GM19239 (cell line): ENCODE data around the gene RPP25L.

Experiments used
- DNase-seq: peaks from one replicate; pipeline ENCODE4 v3.0.0; 2011; ENCODE audit warnings: low spot score; ENCODE audit not compliant: insufficient read length
- FAIRE-seq: peaks from 2 replicates; lab custom pipeline; 2011; peaks lifted over from hg19 to GRCh38; lab: Jason Lieb, UNC

Gene RPP25L

GRCh38 chr9:34615132-34615531, 3.2 kb upstream of the RPP25L start:
- FAIRE-seq, result no peak
- no peak for DNase-seq

GRCh38 chr9:34612788-34613390, 992 bp upstream of the RPP25L start:
- DNase-seq, result no peak
- FAIRE-seq, result peak; percentile 79

DNA sequence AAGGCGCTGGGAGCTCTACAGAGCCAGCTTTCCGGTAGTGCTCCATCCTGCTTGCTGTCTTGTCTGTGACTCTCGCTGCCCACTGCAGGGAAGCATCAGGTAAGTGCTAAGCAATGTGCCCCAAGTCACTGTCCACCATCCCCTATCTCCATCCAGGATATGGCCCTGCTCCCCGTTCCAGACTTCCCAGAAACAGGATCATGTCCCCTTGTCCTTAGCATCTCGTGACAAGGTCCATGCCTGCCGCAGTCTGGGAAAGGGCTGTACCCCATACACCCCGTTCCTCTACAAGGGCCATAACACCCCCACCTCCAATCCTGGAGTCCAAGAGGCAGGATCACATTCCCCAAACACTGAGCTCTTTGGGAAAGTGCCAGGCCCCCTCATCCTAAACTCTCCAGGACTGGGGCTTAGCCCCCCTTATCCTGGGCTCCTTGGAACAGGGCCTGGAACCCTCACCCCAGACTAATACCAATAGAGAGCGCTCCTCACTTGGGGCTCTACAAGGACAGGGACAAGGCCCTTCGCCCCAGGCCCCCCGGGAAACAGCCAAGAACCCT, 566 bp downstream of the RPP25L start:
- peak; percentile 8 for FAIRE-seq

GRCh38 chr9:34610434-34611206, 1.3 kb downstream of the RPP25L start:
- DNase-seq, result no peak
- no peak for FAIRE-seq

More for the DNA sequence above, 566 bp downstream of the RPP25L start:
- no peak for DNase-seq

DNA sequence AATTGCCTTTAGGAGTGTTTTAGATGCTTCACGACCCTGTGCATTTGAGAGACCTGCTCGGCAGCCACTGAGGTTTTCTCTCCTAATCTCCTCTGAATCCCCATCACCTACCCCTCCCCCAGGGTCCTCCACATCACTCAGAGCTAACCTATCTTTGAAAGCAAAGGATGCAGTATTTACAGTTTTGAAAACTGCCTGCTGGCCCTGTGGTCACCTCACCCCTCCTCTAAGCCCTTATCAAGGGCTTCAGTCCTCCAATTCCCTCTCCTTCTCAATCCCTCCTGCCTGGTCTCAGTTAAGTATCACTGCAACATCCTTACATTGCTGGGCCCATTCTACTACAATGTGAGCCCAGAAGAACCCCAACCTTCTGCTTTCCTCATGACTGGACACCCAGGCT, 4.6 kb downstream of the RPP25L start:
- FAIRE-seq (no peak), DNase-seq (no peak)

- no peak for FAIRE-seq
- no peak for DNase-seq
Observed at GRCh38 chr9:34606905-34607304, 5.0 kb downstream of the RPP25L start.

- FAIRE-seq (no peak), DNase-seq (no peak)
Observed at GRCh38 chr9:34606190-34606589, 5.7 kb downstream of the RPP25L start.

- FAIRE-seq, result peak; percentile 94
- peak; percentile 75 for DNase-seq
Observed at GRCh38 chr9:34603610-34604231, 8.2 kb downstream of the RPP25L start.

DNA sequence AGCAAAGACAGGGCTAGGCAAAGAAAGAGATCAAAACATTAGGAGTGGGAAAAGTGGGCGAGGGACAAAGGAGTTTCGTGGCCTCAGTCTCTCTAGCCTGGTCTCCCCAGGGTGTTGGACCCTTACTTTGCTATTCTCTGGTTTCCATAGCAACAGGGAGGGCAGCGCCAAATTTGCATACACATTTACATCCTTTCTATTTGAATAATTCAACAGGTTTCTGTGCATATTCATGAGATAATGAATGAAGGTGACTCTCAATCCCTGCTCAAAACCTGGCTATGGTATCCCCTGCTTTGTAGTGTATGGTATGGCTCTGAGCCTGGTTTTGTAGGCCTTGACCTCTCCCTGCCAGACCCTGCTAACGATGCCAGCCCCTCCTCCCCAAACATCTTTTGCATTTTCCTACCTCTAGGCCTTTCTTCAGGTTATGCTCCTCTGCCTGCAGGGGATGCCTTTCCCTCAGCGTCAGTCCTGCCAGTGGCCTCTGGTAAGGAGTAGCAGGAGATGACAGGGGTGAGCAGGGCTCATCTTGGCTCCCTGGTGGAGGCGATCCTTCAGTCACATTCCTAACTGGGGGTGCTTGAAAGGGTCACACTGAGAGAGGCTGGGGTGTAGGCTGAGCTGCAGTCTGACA, 9.8 kb downstream of the RPP25L start:
- DNase-seq, result no peak
- no peak for FAIRE-seq

GRCh38 chr9:34600908-34601307, 11.0 kb downstream of the RPP25L start:
- DNase-seq (no peak), FAIRE-seq (no peak)

DNA sequence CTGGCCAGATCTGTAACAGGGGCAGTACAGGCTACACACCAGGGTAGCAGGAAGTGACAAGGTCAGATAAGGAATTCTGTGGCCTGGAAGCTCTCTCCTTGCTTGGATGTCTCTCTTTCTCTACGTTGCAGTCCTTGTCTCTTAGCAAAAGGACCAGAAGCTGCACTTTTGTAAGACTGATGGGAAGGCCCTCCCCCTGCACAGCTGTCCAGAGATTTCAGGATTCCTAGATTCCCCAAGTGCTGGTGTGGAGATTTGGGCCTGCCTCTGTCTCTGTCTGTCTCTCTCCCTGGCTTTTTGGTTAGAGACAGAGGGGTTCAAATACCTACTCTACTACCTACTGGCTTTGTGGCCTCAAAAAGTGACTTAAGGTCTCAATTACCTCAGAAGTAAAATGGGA, 12.4 kb downstream of the RPP25L start:
- FAIRE-seq (no peak), DNase-seq (no peak)

DNA sequence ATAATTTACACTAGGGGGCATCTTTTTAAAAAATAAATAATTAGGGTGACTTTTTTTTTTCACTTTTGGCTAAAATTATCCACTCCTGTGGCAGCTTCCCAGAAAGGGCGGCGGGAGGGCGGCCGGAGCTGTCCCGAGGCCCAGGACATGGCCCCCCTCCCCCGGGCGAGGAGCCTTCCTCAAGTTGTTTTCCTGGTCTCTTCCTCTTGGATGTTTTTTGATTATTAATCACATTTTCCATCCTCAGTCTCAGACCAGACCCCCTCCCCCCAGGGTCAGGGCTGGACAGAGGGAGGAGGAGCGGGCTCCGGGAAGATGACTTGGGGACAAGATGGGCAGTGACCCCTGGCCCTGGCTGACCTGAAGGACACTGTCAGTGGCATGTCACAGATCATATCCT, 17.7 kb downstream of the RPP25L start:
- no peak for DNase-seq
- no peak for FAIRE-seq

- no peak for DNase-seq
- no peak for FAIRE-seq
Observed at GRCh38 chr9:34592895-34593601, 18.8 kb downstream of the RPP25L start.

- FAIRE-seq (peak; percentile 11), DNase-seq (no peak)
Observed at GRCh38 chr9:34591917-34592866, 19.7 kb downstream of the RPP25L start.

GRCh38 chr9:34591248-34591916, 20.5 kb downstream of the RPP25L start:
- no peak for FAIRE-seq
- DNase-seq, result peak; percentile 95

DNA sequence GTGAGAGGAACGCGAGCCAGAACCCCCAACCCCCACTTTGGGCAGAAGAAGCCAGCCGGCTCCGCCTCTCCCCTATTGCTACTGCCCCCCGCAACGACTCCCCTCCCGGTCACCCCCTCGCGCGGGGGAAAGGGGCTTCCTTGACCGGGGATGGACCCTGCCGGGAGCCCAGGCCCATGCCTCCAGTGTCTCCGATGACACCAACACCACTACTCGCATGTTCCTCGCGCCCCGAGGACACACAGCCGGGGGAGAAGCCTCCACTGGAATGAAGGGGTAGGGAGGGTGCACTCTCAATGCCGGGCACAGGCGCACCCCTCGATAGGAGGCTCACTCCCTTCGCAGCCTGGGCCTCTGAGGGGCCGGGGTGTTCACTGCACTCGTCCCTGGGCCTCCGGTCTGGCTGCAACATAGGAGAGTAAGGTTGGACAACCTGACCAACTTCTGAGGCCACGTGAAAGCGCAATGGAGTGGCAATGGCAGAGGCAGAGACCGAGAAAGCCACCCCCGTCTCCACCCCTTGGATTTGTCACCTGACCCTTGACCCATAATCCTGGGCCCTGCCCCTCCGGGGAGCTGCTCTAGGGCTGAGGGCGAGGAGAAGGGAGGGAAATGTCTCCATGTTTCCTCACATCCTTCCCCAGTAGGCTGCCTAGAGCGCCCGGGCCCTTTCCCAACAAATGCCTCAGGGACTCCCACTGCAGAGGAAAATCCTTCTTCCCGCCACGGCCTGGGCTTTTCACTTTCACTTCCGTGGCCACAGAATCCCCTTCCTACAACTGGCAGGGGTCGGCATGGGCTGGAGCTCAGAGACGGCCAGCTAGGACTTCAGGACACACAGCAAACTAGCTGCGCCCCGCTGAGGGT, 21.3 kb downstream of the RPP25L start:
- FAIRE-seq, result no peak
- no peak for DNase-seq

- DNase-seq (no peak), FAIRE-seq (no peak)
Observed at GRCh38 chr9:34589636-34590380, 22.1 kb downstream of the RPP25L start, which contains the start of gene CNTFR. Gene CNTFR, minus strand, starts transcription at chr9:34589724. Its CDS starts 20,743 bp downstream, at chr9:34568981.
